Measurements from ENCODE around the gene CLIC6.
"Not testable (repeated sequence)": the region's sequence is repeated elsewhere in the genome, so short reads cannot be mapped to it uniquely, and the experiment has no call there.

CLIC6 gene

DNA sequence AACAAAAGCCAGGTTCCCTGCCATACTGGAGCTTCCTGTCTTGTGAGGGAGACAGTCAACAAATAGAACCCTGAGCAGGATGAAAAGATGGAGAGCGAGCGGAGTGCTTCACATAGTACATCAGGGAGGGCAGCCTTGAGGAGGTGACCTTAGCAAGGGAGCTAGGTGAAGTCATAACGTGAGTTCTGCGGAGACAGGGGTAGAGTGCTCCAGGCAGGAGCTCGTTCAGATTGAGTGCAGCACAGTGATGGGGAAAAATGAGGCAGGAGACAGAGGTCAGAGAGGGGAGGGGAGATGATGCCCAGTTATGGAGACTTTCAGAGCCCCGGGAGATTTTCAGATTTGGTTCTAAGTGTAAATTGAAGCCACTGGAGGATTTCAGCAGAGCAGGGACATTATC, 15.3 kb upstream of the CLIC6 start:
- no peak for DNase-seq

- DNase-seq, result no peak
Measured at GRCh38 chr21:34661848-34662247, 6.9 kb upstream of the CLIC6 start.

DNA sequence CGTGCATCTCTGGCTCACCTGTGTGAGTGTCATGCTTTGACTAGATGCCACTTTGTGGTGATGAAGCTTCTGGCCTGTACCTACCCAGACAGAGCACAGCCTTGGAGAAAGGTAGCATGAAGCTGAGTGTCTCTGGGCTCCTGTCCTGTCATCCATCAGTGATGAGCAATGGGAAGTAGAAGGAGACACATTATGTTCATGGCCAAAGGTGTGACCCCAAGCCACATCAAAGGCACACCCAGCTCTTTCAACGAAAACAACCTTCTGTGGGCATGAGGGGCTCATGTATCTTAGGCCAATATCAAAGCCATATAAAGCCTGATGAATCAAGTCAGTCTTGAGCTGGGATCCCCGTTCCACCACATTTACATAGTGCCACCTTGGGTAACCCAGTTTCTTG, 1.0 kb upstream of the CLIC6 start:
- DNase-seq, result no peak

DNA sequence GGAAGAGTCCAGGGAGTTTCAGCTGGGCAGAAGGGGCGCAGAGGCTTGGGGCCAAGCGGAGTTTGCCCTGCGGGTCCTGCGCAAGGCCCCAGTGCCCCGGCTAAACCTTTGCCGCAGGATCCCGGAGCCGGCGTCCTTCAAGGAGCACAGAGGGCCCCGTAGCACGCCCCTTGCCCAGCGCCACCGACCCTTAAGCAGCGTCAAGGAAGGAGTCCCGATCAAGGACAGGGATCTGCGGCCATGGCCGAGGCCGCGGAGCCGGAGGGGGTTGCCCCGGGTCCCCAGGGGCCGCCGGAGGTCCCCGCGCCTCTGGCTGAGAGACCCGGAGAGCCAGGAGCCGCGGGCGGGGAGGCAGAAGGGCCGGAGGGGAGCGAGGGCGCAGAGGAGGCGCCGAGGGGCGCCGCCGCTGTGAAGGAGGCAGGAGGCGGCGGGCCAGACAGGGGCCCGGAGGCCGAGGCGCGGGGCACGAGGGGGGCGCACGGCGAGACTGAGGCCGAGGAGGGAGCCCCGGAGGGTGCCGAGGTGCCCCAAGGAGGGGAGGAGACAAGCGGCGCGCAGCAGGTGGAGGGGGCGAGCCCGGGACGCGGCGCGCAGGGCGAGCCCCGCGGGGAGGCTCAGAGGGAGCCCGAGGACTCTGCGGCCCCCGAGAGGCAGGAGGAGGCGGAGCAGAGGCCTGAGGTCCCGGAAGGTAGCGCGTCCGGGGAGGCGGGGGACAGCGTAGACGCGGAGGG, 520 bp downstream of the CLIC6 start:
- no peak for DNase-seq

- not testable (repeated sequence) for DNase-seq
Measured at GRCh38 chr21:34669880-34670219, 1.1 kb downstream of the CLIC6 start.

GRCh38 chr21:34670220-34670961, 1.6 kb downstream of the CLIC6 start:
- DNase-seq, result no peak

DNA sequence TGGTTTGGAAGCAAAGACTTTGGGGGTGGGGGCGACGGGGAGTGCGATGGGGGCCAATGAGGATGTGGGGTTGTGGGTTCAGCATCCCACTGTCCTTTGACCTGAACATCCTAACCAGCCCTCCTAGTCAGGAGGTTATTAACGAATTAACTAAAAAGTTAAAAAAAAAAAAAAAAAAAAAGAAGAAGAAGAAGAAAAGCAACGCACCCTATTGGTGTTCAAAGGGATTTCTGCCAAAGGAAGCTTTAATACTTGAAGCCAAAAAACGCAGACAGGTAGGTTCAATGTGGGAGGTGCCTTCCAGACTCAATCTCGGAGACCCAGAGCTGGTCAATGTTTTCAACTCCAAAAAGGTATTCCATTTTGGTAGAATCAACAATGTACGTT, 2.2 kb downstream of the CLIC6 start:
- no peak for DNase-seq

DNA sequence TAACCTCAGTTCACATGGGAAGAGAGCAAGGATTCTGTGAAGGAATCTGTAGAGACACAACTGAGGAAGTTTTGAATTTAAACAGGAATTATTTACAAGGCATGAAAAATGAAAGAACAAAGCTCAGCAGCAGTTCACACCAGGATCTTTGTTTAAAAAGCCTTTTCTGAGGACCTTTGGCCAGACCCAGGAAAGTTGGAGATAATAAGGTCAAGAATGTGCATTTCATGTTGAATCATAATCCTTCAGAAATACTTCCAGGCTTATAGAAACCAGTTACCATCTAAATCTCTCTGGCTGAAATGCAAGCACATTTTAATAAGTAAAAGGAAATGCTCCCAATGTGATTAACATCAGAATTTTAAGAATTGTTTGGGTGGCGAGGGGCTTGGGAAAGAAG, 2.7 kb downstream of the CLIC6 start:
- no peak for DNase-seq

DNA sequence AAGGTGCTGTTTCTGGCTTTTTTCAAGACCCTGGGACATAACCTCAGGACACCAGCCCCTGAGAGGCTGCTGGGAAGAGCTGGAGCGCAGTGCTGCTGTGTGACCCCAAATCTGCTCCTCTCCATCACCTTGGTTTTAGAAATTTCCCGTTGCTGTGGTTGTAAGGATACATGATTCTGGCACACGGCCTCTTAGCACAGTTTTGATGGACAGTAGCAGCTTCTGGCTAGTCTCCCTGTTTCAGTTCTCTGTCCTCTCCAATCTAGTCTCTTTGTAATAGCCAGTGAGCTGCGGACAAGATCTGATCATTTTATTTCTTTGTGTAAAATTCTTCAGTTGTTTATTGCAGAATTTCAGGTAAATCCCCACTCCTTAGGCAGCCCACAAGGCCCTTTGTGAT, 3.1 kb downstream of the CLIC6 start:
- DNase-seq, result no peak

- DNase-seq, result no peak
Measured at GRCh38 chr21:34673006-34673405, 4.2 kb downstream of the CLIC6 start.

DNA sequence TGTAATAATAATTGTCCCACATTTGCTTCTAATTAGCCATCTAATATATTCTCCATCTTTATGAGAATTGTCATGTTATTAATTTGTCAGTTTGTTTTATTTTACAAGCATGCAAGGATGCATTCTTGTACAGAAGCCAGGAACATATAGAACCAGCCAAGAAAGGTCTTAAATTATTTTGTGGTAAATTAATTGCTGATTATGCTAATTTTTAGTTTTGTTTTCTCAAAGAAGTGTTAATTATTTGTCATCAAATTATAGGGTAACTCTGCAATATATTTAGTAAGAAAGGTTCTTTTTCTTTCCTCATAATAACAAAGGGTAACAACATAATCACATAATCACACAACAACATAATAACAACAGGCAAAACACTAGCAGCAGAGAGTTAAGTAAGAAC, 5.7 kb downstream of the CLIC6 start:
- DNase-seq, result no peak

GRCh38 chr21:34675871-34676270, 7.1 kb downstream of the CLIC6 start:
- DNase-seq, result peak; percentile 56 to 87 (median 78)

GRCh38 chr21:34679051-34679450, 10.3 kb downstream of the CLIC6 start:
- DNase-seq, result no peak

DNA sequence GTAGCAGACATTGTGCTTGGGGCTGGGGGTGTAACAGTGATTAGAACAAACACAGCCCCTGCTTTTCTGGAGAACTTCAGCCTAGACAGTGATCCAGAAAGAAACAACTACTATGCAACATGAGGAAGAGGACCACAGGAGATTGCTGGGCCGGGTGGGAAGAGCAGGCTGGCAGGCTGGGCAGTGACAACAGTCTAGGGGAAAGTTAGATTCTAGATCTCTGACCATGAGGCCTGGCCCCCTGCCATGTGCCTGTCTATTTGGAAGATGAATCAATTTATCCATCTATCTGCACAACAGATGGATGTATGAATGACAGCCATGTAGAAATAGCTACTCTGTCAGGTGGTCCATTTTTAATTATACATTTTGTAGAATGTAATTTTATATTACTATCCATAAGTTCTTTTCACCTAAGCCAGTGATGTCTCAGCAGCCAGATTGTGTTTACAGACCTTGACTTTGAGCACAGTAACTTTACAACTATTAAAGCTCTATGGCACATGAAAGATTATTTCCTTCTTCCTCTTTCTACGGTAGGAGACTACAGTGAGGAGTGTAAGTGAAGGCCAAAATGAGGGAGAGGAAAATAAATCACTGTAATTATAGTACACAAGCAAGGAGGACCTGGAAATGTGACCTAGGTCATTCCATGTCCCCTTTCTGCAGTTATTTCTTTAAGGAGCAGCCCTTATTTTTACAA, 15.5 kb downstream of the CLIC6 start:
- DNase-seq, result no peak

- DNase-seq, result peak; percentile 23 to 96 (median 77)
Measured at GRCh38 chr21:34687065-34687464, 18.3 kb downstream of the CLIC6 start.

DNA sequence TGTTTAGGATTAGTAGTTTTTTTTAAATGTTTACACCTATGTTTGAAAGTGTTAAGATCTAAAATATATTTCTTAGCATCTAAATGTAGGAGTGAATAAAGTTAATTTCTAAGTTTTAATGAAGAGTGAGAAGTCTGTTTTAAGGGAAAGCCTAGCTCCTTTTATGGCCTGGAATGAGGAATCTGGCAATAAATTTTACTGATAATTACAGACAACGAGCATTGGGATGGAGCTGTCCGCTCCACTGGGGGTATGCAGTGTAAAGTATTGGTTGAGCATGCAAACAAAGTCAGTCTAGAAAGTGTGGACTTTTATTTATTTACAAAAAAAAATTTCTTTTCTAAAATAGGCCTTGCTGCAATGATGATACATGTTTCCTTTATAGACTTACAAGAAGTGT, 19.0 kb downstream of the CLIC6 start:
- DNase-seq, result peak in 2 of 3 experiments; percentile 42 to 92

- peak in 1 of 3 experiments; percentile 72 for DNase-seq
Measured at GRCh38 chr21:34688145-34688544, 19.4 kb downstream of the CLIC6 start.

DNA sequence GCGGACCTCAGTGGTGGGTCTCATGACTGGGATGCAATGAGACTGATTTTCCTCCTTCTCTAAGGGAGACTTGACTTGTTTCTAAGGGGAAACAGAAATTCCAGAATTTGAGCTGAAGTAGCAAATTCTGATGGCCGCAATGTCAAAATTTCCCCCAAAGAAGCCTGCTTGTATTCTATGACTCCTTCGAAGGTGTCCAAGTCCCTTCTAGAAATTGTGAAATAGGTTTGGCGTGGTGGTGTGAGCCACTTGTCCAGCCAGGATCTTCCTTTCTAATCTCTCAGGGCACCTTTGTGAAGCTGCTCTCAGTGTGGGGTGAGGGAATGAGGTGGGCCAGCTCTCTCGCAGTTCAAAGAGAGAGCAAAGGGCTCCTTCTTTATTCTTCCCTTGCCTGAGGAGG, 19.9 kb downstream of the CLIC6 start:
- DNase-seq, result no peak

DNA sequence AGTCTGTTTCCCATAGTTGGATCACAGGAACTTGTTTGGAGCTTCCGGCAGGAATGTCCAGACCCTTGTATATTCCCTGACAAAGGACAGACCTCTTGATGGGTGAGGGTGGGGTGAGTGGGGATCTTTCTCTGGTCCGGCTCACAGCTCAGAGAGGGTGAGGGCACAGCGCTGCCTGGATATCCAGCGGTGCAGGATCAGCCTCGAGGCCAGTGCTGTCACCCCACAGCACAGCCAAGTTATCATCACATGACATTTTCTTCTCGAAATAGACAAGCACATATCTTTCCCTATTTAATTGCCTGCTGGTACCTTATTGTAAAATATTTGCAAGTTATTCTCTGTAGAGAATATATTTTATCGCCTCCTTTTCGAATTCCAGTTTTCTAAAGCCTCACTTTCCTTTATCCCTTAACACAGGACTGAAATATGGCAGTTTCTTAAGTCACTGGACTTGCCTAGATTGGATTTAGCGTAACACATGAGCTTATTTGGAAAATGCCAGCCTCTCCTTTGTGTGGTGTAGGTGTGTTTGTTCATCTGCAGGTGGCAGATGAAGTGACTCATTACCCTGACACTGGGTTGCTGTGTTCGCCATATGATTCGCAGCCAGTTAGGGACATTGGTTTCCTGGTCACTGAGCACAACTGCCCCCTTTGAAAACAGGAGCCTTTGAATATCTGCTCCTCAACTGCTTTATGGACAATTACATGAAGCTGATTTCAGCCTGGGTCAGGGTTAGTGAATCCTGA, 21.4 kb downstream of the CLIC6 start:
- peak; percentile 81 to 97 (median 93) for DNase-seq

DNA sequence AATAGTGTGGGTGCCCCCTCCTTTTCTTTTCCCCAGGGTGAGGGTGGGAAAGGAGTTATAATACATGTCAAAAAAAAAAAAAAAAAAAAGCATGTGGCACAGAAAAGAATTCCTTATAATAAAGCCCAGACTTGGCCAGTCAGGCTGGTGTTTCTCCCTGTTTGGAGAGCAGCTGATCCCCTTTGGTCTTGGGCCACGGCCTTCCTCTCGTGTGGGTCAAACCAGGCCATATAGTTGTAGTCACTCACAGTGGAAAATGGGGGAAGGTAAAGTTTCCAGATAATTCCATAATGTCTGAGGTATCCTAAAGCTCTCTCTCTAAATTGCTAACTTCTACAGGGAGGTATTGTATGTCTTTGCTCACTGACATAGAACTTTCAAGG, 22.0 kb downstream of the CLIC6 start:
- peak in 1 of 3 experiments; percentile 39 for DNase-seq

GRCh38 chr21:34691390-34692032, 22.7 kb downstream of the CLIC6 start:
- DNase-seq, result peak in 2 of 3 experiments; percentile 36 to 58

DNA sequence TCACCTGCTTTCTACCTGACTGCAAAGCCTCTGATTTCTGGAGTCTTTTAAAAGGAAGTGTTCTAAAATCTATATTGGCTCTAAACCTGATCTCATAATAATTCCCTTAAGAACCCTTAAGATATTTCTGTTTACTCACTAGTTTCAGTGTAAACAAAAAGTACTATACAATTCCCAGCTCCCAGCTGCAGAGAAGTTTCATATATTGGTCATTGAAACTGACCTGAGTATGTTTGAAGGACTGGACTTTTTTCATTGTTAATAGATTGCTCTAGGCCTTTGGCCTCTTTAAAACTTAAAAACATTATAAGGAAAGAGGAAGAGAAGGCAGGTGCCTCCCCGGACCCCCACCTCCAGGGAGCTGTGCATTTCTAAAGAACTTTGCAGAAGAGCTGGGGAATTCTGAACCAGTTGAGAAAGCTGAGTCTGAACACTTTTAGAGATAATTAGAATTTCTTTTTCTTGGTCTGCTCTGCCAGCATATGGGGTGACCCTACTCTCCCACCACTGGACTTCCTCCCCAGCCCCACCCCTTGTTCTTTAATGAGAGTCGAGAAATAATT, 23.7 kb downstream of the CLIC6 start:
- peak in 1 of 3 experiments; percentile 63 for DNase-seq
